ACC112 (cell line): Measurements from ENCODE around the gene SRA1.

Source experiments
- H2AFZ ChIP-seq: fragments of 200-600 bp; sonication (generic); one replicate; pipeline ENCODE4 v1.6.0; 2017; ENCODE audit warnings: antibody characterized with exemption, low read length; ENCODE audit not compliant: unreplicated experiment
- H3K27ac ChIP-seq: fragments of 200-600 bp; sonication (generic); 2 replicates; pipeline ENCODE4 v1.5.1; 2014; ENCODE audit warnings: low read depth, mild to moderate bottlenecking, antibody characterized with exemption, low read length, moderate library complexity
- H3K27me3 ChIP-seq: fragments of 200-600 bp; sonication (generic); 2 replicates; pipeline ENCODE4 v1.6.1; 2014; ENCODE audit warnings: mild to moderate bottlenecking, antibody characterized with exemption, low read length, moderate library complexity, mixed read lengths; ENCODE audit not compliant: insufficient read depth
- H3K36me3 ChIP-seq: fragments of 200-600 bp; sonication (generic); 2 replicates; pipeline ENCODE4 v1.6.1; 2016; ENCODE audit warnings: mild to moderate bottlenecking, antibody characterized with exemption, low read length, moderate library complexity, mixed read lengths; ENCODE audit not compliant: insufficient read depth
- H3K4me1 ChIP-seq: fragments of 200-600 bp; sonication (generic); one replicate; pipeline ENCODE4 v1.6.1; 2016; ENCODE audit warnings: low read length, mixed read lengths; ENCODE audit not compliant: insufficient read depth, unreplicated experiment, control insufficient read depth
- H3K4me3 ChIP-seq: fragments of 200-600 bp; sonication (generic); 2 replicates; pipeline ENCODE4 v1.5.1; 2014; ENCODE audit warnings: mild to moderate bottlenecking, low read depth, low read length
- H3K79me2 ChIP-seq: fragments of 200-600 bp; sonication (generic); one replicate; pipeline ENCODE4 v1.6.0; 2016; ENCODE audit warnings: low read length; ENCODE audit not compliant: control insufficient read depth, unreplicated experiment, insufficient read depth

Gene SRA1

GRCh38 chr5:140563596-140563995 lies 6.3 kb upstream of the SRA1 start:
- no peak overlapping the region for H2AFZ ChIP-seq

DNA sequence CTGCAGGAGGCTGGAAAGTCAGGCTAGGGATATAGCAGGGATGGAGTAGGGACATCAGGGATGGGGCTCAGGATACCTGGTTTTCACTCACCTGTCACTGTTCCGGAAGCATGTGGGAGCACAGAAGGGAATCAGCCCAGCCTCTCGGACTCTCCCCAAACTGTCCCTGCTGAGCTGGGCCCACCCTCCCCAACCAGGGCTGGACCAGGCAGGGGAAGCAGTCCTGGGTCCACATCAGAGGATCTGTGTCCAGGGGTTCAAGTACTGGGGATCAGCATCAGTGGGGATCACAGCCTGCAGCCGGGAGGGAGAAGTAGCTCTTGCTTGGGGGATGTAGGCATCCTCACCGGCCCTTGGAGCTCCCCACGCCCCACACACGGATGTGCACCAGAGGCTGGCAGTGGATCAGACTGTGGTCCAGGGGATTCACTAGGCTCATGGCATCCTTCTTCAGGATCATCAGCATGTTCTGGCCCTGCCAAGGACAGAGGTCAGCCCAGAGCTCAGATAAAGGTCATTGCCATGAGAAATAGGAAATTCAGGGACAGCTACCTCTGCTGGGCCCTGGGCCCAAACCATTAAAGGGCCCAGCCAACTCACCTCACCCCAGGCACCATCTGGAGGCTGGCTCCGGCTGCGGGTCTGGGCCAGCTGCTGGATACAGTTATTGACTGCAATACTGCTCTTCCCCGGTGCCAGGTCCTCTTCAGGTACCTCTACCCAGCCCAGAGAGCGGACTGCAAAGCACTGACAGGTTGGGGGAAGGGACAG lies 4.7 kb upstream of the SRA1 start:
- Histone ChIP-seq H3K36me3 (no peaks in the 10 kb centered on the region), H3K27me3 (no peaks in the 10 kb centered on the region), H3K79me2 (peaks cover 29% of the 10 kb centered on the region), H2AFZ (no peak overlapping the region), H3K27ac (no peak overlapping the region), H3K4me1 (peaks cover 24% of the 10 kb centered on the region), H3K4me3 (no peak overlapping the region)

More at GRCh38 chr5:140563596-140563995, 6.3 kb upstream of the SRA1 start:
- Histone ChIP-seq H3K4me3 (peak overlapping the region; percentile 94), H3K79me2 (peaks cover 39% of the 10 kb centered on the region), H3K27ac (peak overlapping the region; percentile 79; the same call in 1 of the 2 replicates), H3K36me3 (no peaks in the 10 kb centered on the region), H3K27me3 (no peaks in the 10 kb centered on the region), H3K4me1 (peaks cover 19% of the 10 kb centered on the region)

GRCh38 chr5:140560227-140560626 lies 3.0 kb upstream of the SRA1 start:
- Histone ChIP-seq H3K27me3 (no peaks in the 10 kb centered on the region), H2AFZ (no peak overlapping the region), H3K4me3 (no peak overlapping the region), H3K36me3 (no peaks in the 10 kb centered on the region), H3K27ac (no peak overlapping the region), H3K79me2 (peaks cover 29% of the 10 kb centered on the region), H3K4me1 (peaks cover 23% of the 10 kb centered on the region)

DNA sequence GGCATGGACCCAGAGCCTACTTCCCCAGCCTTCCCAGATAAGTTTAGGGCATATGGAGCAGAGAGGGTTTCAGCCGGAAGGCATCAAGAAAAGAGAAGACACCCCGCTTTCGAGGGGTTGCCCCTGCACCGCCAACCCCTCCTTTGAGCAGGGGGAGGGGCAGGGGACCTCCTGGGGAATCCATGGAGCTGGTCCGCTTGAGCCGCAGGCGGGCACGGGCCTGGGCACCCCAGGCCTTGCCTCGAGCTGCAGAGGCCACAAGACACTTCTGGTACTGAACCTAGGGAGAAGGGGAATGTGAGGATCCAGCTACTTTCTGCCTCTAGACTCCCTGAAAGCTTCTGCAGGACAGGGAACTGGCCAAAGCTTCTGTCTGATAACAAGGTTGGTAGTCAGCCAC lies 1.3 kb upstream of the SRA1 start:
- Histone ChIP-seq H3K36me3 (no peaks in the 10 kb centered on the region), H3K27ac (no peak overlapping the region), H3K27me3 (no peaks in the 10 kb centered on the region), H3K79me2 (peaks cover 35% of the 10 kb centered on the region), H3K4me1 (peaks cover 36% of the 10 kb centered on the region), H3K4me3 (no peak overlapping the region), H2AFZ (no peak overlapping the region)

DNA sequence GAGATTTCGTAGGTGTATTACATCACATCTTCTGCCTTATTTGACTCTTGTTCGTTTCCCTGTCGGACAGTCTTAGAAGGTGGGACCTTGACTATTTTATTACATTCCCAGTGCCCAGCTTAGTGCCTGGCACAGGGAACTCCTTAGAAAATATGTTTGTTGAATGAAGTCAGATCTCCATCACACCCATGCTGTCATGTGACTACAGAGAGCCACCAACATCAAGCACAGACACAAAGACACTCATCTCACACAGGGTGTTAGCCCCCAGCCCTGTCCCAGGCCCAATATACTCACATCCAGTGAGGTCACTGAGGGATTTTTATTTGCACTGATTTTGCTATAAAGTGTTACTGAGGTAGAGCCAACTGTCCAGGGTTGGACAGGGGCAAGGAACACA lies 692 bp upstream of the SRA1 start:
- Histone ChIP-seq H2AFZ (peak overlapping the region; percentile 9), H3K27ac (peak overlapping the region; percentile 67), H3K79me2 (peaks cover 38% of the 10 kb centered on the region), H3K4me3 (peak overlapping the region; percentile 86), H3K4me1 (peaks cover 34% of the 10 kb centered on the region), H3K36me3 (no peaks in the 10 kb centered on the region), H3K27me3 (no peaks in the 10 kb centered on the region)

DNA sequence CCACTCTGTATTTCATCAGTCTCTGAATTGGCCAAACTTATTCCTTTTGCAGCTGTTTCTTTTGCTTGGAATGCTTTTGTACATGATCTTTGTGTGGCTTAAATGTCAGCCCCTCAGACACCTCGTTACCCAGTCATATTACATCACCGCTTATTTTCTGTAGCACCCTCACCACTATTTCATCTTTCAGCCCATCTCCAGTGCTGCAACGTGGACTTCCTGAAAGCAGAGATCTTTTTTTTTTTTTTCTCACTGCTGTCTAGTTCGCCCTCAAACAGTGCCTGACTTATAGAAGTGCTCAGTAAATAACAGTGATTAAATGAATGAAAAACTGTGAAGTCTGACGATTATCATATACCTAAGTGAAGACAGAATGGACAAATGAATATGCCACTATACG lies 835 bp downstream of the SRA1 start:
- Histone ChIP-seq H3K79me2 (peaks cover 46% of the 10 kb centered on the region), H3K27me3 (no peaks in the 10 kb centered on the region), H3K4me3 (peak overlapping the region; percentile 86), H3K4me1 (peaks cover 34% of the 10 kb centered on the region), H3K36me3 (no peaks in the 10 kb centered on the region), H3K27ac (peak overlapping the region; percentile 67), H2AFZ (no peak overlapping the region)

- Histone ChIP-seq H3K79me2 (peaks cover 46% of the 10 kb centered on the region), H3K27ac (no peak overlapping the region), H3K36me3 (no peaks in the 10 kb centered on the region), H3K4me1 (peaks cover 34% of the 10 kb centered on the region), H3K27me3 (no peaks in the 10 kb centered on the region), H3K4me3 (peak overlapping the region; percentile 86), H2AFZ (no peak overlapping the region)
Observed at GRCh38 chr5:140555747-140556312, 1.4 kb downstream of the SRA1 start.

- H3K4me1 ChIP-seq: peaks cover 39% of the 10 kb centered on the region
- H3K79me2 ChIP-seq: peaks cover 46% of the 10 kb centered on the region
- no peaks in the 10 kb centered on the region for H3K36me3 ChIP-seq
Observed at GRCh38 chr5:140554454-140554853, 2.8 kb downstream of the SRA1 start.

DNA sequence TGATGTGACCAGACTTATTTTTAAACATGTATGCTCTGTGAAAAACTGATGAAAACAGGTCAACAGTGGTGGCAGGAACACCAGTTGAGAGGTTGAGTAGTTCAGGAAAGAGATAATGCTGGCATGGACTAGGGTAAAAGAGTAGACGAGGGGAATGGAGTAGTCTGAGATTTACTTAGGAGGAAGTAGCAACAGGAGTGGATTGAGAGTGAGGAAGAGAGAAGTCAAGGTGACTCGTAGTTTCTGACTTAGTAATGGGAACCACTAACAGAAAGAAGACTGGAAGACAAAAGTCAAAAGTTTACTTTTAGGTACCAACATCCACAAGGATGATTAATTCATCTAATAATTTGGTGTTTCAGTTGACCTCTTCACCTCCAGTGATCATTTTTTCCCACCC lies 3.6 kb downstream of the SRA1 start:
- Histone ChIP-seq H3K27ac (peak overlapping the region; percentile 29; the same call in 1 of the 2 replicates), H2AFZ (no peak overlapping the region), H3K79me2 (peaks cover 46% of the 10 kb centered on the region), H3K4me1 (peaks cover 47% of the 10 kb centered on the region), H3K27me3 (no peaks in the 10 kb centered on the region), H3K4me3 (no peak overlapping the region), H3K36me3 (no peaks in the 10 kb centered on the region; the same call in 1 of the 2 replicates)

More at GRCh38 chr5:140554454-140554853, 2.8 kb downstream of the SRA1 start:
- Histone ChIP-seq H2AFZ (no peak overlapping the region), H3K27ac (peak overlapping the region; percentile 29; the same call in 1 of the 2 replicates), H3K27me3 (no peaks in the 10 kb centered on the region), H3K4me3 (0 out of 2 replicates have a peak overlapping the region, but pooled peaks have one; percentile 9)

DNA sequence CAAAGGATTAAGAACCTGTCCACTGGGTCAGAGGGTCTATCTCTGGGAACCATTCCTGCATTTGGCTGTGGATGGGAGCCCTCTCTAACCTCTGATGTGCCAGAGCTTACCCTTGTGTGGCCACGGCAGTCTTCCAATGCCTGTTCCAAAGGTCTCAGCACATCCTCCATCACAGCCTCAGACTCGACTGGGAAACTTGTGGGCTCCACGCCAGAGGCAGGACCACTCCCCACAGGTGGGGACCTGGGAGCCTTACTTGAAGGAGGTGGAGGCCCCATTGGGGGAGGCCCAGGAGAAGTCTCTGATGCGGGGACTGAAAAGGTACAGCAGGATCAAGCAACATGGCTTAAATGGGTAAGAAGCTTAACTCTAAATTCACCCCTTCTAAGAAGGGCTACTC lies 5.4 kb downstream of the SRA1 start:
- no peaks in the 10 kb centered on the region; the same call in 1 of the 2 replicates for H3K36me3 ChIP-seq
- peaks cover 57% of the 10 kb centered on the region for H3K4me1 ChIP-seq
- H3K27me3 ChIP-seq: no peaks in the 10 kb centered on the region
- peaks cover 44% of the 10 kb centered on the region for H3K79me2 ChIP-seq
- no peak overlapping the region for H3K27ac ChIP-seq
- no peak overlapping the region for H2AFZ ChIP-seq
- no peak overlapping the region for H3K4me3 ChIP-seq
